Cardiac fibroblast (primary cell): ENCODE data around the gene TMED6.

Experiments used
- DNase-seq, 2 donors: peaks; one replicate each; pipeline versions ENCODE4 v3.0.0 to v3.0.0-alpha.2; 2010; ENCODE audit warnings: low read depth in 2 of 2
- H3K4me3 ChIP-seq, 2 donors: replicated peaks in 1 of 2; 1 replicate in 1 of 2; 2 replicates in 1 of 2; pipeline ENCODE4 v1.5.1; 2011; ENCODE audit warnings: low read depth in 2 of 2, low read length in 2 of 2, mild to moderate bottlenecking in 2 of 2, moderate library complexity in 1 of 2
- TF ChIP-seq, protein P1 (sequence below): IDR thresholded peaks from one replicate; pipeline ENCODE4 v1.5.1; 2011; ENCODE audit warnings: low read depth, mild to moderate bottlenecking, low read length, inconsistent platforms

The TMED6 gene

DNA sequence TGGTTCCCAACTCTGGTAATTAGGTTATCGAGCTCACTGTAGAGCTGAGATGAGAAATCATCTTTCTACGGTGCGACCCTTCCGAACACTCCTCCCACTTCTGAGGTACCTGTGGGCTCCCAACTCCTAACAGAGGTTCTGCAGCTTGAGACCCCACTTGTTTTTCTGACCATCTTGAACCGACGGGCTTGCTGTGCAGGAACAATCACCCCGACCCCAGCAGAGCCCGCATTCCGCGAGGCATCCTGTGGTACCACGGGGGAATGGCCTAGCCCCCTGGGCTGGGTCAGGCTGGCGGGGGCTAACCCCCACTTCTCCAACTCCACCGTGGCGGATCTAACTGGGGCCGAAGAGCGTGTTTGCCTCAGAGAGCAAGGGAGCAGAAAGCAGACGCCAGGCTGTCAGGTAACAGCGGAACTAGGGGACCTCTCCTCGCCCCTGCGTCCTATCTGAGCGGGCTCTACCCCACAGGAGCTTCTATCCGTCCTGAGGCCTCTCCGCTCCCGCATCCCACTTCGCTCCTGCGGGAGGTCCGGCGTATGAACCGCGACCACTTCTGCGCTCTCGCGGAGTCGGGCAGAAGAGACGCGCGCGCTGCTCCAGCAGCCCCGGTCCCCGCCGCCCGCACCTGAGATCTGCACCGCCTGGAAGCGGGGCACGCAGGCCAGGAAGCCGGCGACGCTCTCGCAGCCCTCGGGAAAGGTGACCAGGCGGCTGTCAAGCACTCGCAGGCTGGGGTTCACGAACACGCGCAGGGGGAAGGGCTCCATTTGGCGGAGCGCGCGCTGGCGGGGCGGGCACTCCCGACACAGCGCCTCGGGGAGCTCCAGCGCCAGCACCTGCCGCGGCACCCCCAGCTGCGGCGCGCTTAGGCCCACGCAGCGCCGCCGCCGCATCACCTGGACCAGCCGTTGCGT lies 22.0 kb downstream of the TMED6 start:
- DNase-seq, result peak in 1 of 2 donors; percentile 33
- peak overlapping the region; percentile 70 to 74 for H3K4me3 ChIP-seq
- TF ChIP-seq, protein P1, sequence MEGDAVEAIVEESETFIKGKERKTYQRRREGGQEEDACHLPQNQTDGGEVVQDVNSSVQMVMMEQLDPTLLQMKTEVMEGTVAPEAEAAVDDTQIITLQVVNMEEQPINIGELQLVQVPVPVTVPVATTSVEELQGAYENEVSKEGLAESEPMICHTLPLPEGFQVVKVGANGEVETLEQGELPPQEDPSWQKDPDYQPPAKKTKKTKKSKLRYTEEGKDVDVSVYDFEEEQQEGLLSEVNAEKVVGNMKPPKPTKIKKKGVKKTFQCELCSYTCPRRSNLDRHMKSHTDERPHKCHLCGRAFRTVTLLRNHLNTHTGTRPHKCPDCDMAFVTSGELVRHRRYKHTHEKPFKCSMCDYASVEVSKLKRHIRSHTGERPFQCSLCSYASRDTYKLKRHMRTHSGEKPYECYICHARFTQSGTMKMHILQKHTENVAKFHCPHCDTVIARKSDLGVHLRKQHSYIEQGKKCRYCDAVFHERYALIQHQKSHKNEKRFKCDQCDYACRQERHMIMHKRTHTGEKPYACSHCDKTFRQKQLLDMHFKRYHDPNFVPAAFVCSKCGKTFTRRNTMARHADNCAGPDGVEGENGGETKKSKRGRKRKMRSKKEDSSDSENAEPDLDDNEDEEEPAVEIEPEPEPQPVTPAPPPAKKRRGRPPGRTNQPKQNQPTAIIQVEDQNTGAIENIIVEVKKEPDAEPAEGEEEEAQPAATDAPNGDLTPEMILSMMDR, result no peak

- H3K4me3 ChIP-seq, result peak overlapping the region in 1 of 2 donors; percentile 74
- peak in 1 of 2 donors; percentile 36 for DNase-seq
- TF ChIP-seq, protein P1, result no peak
These were observed 22.7 kb downstream of the TMED6 start for GRCh38 chr16:69328854-69329316.

DNA sequence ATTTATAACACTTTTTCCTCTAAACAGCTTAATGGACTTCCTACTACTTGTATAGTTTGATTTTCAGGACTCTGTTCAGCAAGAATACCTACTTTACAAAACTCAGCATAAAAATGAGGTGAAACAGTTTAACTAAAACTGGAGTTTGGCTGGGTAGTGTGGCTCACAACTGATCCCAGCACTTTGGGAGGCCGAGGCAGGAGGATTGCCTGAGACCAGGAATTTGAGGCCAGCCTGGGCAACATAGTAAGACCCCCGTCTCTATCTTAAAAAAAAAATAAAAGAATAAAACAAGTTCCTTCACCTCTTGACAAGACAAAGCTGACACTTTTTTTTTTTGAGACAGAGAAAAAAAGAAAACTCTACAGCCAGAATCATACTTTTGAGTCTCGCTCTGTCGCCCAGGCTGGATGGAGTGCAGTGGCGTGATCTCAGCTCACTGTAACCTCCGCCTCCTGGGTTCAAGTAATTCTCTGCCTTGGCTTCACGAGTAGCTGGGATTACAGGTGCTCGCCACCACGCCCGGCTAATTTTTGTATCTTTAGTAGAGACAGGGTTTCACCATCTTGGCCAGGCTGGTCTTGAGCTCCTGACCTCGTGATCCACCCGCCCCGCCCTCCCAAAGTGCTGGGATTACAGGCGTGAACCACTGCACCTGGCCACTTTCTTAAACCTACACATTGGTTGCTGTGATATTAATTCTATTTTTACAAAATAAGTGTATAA lies 23.8 kb downstream of the TMED6 start:
- no peak for DNase-seq
- TF ChIP-seq, protein P1, result no peak
- H3K4me3 ChIP-seq, result no peak overlapping the region

- no peak overlapping the region for H3K4me3 ChIP-seq
- no peak for DNase-seq
These were observed 25.3 kb downstream of the TMED6 start for GRCh38 chr16:69326172-69326873.

DNA sequence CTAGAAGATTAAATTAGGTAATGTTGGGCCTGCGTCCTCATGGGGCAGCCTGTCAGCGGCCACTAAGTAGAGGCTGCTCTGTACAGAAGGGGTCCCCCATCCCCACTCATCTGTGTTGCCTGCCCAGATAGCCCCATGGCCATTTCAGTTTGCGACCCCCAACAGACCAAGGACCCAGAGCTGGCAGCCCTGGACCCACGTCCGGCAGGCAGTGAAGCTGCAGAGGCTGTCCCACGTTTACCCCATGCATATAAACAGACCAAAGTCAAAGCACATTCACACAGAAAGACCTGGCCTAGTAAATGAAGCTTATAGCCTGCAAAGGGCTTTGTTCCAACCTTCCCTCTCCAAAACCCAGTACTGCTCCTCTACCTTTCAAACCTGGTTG lies 25.8 kb downstream of the TMED6 start:
- TF ChIP-seq, protein P1, result no peak
- H3K4me3 ChIP-seq, result no peak overlapping the region
- DNase-seq, result no peak

More at GRCh38 chr16:69326172-69326873, 25.3 kb downstream of the TMED6 start:
- TF ChIP-seq, protein P1, result no peak

DNA sequence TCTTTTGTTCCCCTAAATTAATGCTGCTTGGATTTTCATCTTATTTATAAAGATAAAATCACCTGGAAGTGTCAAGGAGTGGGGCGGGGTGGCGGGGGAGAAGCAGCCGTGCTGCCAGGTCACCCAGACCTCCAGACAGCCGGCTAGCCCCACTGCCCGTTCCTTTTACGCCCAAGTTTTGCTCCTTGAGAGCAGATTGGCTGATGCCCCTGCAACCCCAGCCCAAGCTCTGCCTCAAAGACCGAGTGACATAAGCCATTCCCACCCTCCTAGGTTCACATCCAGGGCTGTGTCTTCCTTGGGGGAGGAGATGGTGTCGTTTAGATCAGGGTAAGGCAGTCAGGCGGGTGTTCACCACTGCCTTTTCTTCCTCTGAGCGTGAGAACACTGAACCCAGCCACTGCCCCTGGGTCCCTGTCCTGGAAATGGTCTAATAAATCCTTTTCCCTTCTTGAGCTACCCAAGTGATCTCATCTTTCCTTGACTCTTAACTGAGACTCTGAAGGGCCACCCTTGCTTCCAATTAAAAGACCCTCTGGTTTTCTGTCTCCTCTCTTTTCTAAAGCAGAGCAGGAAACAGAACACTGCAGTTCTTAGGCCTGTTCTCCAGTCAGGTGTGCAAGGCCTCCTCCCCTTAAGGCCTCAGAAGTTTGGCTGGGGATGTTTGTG lies 26.9 kb downstream of the TMED6 start:
- DNase-seq, result no peak
- TF ChIP-seq, protein P1, result no peak
- no peak overlapping the region for H3K4me3 ChIP-seq
